Kidney glomerular epithelial cell (primary cell): ENCODE data around the gene FXYD7.

Experiments used
- DNase-seq: peaks from one replicate; lab custom pipeline; 2025; lab: John Stamatoyannopoulos, UW

FXYD7 gene

DNA sequence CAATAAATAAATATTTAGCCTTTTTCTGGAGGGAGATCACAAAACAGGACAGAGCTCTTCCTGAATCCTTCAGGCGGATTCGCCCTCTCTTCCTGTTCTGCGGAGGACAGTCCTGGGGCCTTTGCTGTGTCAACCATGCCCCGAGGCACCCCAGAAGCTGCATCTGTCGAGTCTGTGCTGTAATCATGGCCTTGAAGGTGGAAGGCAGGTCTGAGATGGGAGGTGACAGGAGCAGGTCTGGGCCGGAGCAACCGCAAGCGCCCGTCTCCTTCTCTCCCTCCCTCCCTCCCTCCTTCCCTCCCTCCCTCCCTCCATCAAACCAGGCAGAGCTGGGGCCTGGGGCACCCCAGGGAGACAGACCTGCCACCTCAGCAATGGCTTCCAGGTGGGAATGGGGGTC, 32.1 kb upstream of the FXYD7 start:
- no peak for DNase-seq

DNA sequence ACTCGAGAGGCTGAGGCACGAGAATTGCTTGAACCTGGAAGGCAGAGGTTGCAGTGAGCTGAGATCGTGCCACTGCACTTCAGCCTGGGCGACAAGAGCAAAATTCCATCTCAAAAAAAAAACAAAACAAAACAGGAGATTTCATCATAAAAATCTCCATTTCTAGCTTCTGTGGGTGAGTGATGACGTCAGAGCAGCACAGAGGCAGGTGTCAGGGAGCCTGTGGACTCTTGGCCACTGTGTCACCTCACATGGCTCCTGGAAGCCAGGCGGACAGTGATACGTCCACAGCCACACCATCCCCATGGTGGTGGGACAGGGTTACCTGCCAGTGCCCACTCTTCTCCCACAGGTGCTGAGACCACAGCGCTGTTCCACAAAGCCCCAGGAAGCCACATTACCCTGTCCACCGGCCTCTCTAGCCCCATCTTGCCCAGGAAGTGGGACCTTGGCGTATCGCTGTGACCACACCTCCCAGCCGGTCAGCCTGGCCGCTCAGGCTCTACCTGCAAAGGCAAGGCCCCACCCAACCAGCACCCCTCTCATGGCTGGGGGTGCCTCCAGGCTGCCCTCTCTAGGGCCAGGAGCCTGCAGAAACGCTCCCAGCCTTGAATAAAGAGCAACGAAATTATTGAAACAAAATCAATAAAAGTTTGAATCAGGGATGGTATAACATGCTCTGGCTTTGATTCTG, 29.9 kb upstream of the FXYD7 start:
- DNase-seq = no peak

DNA sequence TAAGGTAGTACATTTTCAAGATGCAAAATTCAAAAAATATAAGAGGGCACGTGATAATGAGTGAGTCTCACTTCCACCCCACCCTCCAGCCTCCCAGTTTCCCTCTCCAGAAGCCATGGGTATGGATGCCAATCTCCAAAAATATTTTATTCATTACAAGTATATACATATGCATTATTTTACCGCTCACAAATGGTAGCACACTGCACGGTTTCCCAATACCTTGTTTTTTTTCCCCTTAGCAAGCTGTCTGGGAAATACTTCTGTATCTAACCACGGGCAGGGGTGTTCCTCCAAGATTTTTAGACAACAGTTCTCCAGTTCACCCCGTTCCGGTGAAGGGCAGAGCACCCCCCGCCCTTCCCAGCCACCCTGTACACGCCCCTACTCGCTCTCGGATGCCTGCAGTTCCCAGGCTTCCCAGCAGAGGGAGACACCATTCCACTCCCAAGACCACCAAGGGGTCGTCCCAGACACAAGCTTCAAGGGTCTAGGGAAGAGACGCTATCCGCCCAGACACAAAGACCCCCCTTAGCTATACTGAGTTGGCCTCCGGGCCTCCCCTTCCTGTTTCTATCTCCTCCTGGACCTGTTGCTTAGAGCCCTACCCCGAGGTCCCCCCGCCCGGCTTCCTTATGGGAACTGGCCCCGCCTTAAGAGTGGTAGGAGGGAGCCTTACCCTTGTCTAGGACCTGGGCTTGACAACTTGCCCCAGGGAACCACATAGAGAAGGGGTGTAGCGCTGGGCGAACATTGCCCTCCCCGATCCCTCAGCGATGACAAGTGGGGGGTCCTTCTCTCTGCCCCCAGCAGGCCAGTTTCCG, 28.5 kb upstream of the FXYD7 start:
- DNase-seq = peak; percentile 23

DNA sequence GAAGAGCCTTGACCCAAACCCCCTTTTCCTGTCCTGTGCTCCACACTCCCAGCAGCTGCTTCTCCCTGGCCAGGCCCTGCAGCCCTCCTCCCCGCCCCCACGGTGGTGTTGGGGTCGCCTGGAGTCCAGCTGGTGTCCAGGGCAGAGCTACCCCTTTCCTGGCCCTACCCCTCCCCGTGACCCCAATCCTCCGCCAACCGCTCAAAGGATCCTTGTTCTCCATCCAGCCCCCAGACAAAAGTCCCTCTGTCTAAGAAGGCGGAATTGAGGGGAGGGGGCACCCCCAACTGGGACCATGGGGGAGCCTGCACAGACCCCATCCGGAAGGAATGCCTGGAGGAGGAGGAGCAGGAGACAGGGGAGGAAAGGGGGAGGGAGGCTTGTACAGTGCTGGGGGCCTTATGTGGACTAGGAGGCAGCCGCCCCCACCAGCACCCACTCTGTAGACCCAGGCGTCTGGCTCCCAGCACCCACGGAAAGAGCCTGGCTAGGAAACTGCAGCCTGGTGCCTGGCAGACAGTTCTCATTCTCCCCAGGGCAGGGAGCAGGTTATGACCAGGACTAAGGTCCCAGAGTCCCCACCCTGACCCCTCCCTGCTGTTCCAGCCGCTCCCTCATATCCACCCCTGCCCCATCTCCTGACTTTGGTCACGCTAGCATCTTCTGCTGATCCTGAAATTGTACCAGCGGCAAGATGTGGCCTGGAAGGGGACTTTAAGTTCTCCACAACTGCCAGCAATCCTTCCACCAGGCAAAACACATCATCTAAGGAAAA, 27.7 kb upstream of the FXYD7 start, which contains the start of gene FXYD3:
Gene FXYD3, plus strand, starts transcription at position 647 of the 775 bp plus-strand sequence. CDS start 3,554 bp downstream, outside the sequence.
- DNase-seq = no peak

DNA sequence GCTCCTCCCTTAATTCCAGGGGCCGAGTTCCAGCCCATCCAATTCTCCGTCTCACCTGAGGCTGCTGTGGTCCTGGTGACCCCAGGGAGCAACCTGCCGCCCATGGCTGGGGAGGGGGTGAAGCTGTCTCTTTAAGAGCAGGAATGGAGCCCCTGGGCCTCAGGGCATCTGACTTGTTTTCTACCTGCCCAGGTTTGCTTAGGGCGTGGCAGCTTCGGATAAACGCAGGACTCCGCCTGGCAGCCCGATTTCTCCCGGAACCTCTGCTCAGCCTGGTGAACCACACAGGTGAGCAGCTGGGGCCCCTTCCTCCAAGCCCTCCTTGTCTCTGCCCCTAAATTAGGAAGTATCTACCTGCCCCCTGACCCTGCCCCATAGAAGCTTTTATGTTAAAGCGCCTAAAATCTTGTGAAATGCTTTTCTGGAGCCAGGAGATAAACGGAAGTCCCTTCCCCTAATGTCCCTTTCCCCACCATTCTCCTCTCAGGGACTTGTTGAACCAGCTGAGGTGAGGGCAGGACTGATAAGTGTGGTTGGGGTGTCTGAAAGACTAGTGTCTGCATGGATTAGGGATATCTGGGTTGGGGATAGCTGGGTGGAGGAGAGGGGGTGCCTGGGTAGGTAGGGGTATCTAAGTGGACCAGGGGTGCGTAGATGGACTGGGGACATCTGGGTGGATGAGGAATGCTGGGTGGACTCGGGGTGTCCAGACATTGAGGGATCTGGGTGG, 26.8 kb upstream of the FXYD7 start:
- DNase-seq = no peak

DNA sequence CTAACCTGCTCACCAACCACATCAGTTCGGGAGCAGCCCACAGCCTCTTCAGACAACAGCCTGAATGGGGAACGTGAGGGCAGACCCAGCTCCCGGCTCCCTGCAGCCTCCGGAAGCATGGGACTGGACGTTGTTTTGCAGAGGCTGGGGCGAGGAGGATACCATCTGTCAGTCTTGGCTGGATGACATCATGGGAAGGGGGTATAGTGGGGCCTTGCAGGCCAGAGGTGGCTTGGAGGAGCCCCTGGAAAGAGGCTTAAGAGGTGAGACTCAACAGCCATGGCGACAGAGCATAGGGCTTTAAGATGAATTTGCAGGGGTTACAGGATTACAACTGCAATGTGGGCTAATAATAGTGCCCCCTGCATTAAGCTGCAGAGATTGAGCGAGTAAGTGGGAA, 25.9 kb upstream of the FXYD7 start:
- no peak for DNase-seq

DNA sequence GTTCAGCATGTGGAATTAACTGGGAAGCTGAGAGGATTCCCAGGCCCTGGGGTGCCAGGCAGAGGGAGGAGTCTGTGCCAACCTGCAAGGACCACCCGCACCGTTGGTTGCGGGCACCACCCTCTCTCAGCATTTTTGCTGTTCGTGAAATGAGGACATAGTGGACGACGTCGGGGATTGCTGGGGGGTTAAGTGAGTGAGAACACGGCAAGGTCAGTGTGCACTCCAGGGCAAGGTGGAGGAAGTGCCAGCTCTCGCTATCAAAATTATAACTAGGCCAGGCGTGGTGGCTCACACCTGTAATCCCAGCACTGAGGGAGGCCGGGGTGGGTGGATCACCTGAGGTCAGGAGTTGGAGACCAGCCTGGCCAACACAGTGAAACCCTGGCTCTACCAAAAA, 25.3 kb upstream of the FXYD7 start:
- no peak for DNase-seq

DNA sequence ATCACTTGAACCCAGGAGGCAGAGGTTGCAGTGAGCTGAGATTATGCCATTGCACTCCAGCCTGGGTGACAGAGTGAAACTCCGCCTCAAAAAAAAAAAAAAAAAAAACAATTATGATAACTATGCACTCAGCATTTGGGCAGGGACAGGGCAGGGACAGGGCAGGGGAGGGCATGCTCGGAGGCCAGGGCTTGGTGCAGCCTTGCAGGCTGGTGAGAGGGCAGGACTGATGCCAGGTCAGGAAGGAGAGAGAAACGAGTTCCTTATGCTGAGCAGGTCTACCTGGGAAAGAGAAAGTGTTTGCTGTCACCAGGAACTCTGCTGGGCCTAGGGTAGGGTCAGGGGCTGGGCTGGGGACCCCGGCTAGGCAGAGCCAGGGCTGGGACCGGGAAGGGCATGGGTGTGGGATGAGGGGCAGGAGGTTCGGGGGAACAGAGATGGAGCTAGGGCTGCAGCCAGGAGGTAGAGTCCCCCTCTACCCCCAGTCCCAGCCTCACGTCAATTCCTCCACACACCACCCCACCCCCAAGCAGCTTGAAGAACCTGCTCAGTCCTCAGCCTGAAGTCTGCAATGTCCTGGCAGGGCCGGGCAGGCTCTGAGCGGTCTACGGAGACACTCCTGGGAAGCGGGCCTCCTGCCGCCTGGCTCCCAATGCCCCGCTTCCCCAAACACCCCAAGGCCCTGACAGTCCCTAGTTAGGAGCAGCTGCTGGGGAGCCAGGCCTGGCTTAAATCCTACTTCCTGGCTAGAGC, 24.6 kb upstream of the FXYD7 start:
- no peak for DNase-seq

DNA sequence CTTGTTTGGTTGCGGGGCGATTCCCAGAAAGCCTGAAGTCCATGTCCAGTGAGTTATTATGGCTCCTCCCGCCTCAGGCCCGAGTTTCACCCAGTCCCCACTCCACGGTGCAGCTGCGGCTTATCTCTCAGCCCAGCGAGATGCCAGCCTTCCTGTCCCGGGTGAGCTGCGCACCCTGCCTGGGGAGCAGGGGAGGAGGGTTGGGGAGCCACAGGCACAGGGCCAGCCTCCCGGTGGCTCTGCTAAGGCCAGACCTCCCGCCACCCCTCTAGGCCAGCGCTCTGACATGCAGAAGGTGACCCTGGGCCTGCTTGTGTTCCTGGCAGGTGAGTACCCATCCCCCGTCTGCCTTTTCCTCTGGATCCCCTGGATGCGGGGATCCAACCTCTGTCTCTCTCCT, 24.0 kb upstream of the FXYD7 start:
- DNase-seq = no peak

DNA sequence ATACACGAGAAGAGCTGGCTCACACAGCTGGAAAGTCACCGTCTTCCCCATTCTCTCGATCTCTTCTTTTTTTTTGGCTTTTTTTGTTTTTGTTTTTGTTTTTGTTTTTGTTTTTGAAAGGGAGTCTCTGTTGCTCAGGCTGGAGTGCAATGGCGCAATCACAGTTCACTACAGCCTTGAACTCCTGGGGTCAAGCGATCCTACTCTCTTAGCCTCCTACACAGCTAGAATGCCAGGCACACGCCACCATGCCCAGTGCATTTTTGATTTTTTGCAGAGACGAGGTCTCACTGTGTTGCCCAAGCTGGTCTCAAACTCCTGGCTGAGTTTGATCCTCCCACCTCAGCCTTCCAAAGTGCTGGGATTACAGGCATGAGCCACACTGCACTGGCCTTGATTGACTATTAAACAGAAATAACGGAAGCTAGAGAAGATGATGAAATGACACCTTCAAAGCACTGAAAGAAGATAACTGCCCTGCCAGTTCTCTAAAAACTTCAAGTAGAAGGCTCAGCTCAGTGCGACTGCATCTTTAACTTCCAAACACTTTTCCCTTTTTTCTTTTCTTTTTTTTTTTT, 23.4 kb upstream of the FXYD7 start:
- DNase-seq = no peak

DNA sequence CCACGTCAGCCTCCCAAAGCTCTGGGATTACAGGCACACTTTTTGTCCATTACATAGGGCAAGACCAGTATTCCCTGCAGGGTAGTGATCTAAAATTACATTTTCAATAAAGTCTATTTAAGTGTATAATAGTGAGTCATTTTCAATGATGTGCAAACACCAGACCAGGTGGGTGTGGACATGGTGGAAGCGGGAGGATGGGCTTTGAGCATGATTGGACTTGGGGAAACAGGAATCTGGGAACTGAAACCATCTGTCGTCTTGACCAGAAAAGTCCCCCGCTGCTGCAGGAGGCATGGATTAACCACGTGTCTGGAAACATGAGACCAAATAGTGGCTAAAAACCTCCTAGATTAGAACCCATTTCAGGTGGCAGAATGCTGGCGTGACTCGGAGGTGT, 22.6 kb upstream of the FXYD7 start:
- DNase-seq = no peak

DNA sequence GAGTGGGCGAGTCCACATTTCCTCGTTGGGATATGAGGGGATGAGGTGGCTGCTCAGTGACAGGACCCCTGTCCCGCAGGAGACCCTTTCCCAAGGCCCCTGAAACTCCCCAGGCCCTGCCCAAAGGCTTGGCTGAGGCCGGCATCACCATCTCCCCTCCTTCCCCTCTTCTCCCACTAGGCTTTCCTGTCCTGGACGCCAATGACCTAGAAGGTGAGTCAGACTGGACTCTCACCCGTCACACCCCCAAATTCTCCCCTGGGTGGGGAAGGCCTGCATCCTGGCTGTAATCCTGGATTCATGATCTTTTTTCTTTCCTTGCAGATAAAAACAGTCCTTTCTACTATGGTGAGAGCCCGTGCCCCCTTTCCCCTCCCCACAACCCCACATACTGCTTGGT, 22.2 kb upstream of the FXYD7 start:
- DNase-seq = no peak

DNA sequence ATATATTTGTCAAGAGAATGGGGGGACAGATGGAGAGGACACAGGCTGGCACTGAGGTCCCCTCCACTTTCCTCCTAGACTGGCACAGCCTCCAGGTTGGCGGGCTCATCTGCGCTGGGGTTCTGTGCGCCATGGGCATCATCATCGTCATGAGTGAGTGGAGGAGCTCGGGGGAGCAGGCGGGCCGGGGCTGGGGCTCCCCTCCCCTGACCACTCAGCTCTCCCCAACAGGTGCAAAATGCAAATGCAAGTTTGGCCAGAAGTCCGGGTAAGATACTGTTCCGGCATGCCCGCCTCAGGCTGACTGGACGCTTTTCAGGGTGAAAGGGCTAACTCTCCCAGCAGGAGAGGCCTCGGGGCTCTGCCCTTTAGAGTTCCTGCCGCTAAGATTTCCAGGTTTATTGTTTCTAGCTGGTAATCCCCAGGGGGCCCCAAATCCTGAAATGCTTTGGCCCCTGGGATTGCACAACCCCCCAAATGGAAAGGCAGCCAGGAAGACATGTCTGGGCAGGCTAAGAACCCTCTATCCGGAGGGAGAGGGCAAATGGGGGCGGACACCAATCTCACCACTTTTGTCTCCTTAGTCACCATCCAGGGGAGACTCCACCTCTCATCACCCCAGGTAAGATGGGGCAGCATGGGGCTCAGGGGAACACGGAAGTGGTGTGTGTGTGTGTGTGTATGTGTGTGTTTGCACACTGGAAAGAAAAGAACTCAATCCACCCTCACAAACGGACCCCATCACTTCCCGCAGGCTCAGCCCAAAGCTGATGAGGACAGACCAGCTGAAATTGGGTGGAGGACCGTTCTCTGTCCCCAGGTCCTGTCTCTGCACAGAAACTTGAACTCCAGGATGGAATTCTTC, 20.1 kb upstream of the FXYD7 start:
- no peak for DNase-seq

DNA sequence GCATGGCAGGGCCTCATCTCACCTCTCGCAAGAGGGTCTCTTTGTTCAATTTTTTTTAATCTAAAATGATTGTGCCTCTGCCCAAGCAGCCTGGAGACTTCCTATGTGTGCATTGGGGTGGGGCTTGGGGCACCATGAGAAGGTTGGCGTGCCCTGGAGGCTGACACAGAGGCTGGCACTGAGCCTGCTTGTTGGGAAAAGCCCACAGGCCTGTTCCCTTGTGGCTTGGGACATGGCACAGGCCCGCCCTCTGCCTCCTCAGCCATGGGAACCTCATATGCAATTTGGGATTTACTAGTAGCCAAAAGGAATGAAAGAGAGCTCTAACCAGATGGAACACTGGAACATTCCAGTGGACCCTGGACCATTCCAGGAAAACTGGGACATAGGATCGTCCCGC, 19.5 kb upstream of the FXYD7 start:
- no peak for DNase-seq

DNA sequence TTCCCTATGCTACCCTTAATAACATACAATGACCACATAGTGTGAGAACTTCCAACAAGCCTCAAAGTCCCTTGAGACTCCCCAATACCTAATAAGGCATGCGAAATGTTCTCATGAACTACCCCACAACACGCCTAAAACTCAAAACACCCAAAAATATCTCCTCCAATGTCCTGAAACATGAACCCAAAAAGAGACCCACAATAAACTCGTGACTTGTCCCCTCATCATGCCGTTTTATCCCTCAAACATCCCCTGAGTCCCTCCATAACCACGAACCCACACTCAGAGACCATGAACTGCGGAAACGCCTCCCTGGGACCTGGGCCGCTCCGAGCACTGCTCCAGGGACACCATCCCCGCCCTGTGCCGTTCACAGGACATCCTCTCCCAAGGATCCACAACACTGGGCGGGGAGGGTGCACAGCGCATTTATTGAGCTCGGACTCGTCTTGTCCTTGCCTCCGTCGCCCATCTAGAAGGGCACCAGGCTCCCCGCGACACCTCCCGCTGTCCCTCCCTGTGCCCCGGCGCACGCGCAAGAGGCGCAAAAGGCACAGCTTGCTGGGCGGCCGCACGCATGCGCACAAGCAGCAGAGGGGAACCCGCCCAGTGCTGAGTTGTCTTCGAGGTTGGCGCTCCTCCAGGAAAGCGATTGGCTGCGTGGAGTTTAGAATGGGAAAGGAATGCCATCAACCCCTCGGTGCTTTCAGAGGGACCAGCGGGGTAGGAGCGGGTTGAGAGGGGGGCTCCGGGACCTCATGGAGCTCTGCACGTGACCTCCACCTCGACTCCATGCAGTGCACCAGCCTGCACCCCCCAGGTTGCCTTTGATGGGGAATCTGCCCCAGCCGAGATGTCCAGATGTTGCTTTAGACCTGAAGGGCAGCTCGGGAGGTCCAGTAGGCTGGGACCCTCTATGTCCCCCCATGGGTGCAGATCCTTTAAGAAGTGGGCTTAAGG, 18.7 kb upstream of the FXYD7 start:
- DNase-seq = peak; percentile 89

DNA sequence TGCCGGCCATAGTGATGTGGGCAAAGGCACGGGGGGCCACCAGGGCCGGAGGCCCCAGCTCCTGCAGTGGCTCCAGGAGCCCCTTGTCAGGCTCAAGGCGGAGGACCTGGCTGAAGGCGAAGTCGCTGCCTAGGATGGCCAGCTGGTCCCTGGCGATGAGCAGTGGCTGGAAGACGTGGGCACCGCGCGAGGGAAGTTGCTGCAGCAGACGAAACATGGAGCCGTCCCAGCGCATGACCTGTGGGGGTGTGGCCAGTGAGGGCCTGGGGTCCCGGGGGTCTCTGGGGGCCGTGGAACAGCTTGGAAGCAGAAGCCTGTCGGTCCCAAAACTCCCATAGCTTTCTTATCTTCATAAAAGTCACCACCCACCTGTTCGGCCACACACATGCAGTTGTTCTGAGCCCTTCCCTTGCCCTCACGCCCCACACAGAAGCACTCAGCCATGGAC, 17.8 kb upstream of the FXYD7 start:
- DNase-seq = no peak

DNA sequence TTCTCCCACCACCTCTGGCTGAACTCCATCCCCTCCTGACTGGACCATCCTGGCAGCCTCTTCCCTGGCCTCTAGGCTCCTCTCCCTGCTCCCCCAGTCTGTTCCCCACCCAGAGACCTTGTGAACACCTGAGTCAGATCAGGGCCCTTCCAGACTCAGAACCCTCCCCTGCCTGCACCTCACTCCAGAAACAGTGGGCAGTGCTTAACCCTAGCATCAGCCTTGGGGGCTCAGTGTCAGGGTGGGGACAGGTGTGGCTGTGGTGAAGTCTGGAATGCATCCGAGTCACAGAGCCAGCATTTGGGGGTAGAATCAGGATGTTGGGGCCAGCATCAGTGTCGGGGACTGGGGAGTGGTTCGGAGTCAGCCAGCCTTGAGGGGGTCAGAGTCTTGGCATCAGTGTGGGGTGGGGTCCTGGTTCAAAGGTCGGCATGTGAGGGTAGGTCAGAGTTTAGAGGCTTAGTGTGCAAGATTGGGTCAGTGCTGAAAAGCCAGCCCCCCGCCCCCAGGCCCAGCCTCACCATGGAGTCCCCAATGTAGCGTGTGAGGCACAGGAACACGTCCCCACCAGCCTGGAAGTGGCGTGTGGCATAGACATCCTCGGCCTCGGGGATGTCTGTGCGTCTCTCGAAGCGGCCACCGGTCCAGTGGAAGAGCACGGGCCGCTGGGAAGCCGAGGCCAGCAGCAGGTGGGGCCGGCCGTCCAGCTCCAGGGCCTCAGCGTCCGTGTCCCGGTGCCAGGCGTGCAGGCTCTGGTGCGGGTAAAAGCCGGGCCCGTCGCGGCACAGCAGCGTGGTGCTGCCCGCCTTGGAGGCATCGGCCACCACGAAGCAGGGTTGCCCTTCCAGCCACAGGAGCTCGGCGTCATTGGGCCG, 17.1 kb upstream of the FXYD7 start:
- no peak for DNase-seq

DNA sequence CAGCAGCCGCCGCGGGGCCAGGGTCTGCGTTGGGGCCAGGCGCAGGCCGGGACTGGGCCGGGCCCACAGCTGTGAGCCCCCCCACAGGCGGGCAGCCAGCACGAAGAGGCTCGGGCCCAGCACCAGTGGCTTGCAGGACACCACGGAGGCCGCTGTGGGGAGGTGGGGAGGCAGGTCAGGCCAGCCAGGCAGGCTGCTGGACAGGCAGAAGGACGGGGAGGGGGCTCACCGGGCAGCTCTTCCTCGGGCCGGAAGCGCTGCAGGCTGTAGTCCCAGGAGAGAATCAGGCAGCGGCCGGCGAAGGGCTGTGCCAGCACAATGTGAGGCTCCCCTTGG, 16.5 kb upstream of the FXYD7 start:
- no peak for DNase-seq
